GM06990 (cell line): ENCODE measurements around the gene TBXAS1.

ENCODE experiments used
- DNase-seq: peaks from one replicate; pipeline ENCODE4 v3.0.0-alpha.2; 2011; ENCODE audit not compliant: insufficient read length; ENCODE audit errors: extremely low read depth
- H3K27me3 ChIP-seq: replicated peaks from 2 replicates; pipeline ENCODE4 v1.6.0; 2011; ENCODE audit warnings: low read length; ENCODE audit not compliant: control insufficient read depth, insufficient read depth
- H3K36me3 ChIP-seq: 2 replicates; pipeline ENCODE4 v1.5.1; 2011; ENCODE audit warnings: low read length; ENCODE audit not compliant: control insufficient read depth, insufficient read depth
- H3K4me3 ChIP-seq: replicated peaks from 2 replicates; pipeline ENCODE4 v1.5.1; 2011; ENCODE audit warnings: low read depth, mild to moderate bottlenecking, control low read depth, low read length
- CTCF ChIP-seq: IDR thresholded peaks from 2 replicates; pipeline ENCODE4 v1.5.1; 2011; ENCODE audit warnings: low read length, control low read depth, mild to moderate bottlenecking, inconsistent platforms; ENCODE audit not compliant: insufficient read depth, poor library complexity, severe bottlenecking

Gene TBXAS1

GRCh38 chr7:139990571-139991268 lies 161.7 kb downstream of the TBXAS1 start:
- H3K4me3 ChIP-seq, result no peak overlapping the region
- no peak for DNase-seq
- TF ChIP-seq CTCF, result no peak
- no peaks in the 10 kb centered on the region; the same call in 1 of the 2 replicates for H3K36me3 ChIP-seq
- H3K27me3 ChIP-seq, result no peaks in the 10 kb centered on the region

GRCh38 chr7:139991269-139991666 lies 162.2 kb downstream of the TBXAS1 start:
- DNase-seq, result no peak
- Histone ChIP-seq H3K36me3 (no peaks in the 10 kb centered on the region; the same call in 1 of the 2 replicates), H3K4me3 (no peak overlapping the region), H3K27me3 (no peaks in the 10 kb centered on the region)
- no peak for TF ChIP-seq CTCF

DNA sequence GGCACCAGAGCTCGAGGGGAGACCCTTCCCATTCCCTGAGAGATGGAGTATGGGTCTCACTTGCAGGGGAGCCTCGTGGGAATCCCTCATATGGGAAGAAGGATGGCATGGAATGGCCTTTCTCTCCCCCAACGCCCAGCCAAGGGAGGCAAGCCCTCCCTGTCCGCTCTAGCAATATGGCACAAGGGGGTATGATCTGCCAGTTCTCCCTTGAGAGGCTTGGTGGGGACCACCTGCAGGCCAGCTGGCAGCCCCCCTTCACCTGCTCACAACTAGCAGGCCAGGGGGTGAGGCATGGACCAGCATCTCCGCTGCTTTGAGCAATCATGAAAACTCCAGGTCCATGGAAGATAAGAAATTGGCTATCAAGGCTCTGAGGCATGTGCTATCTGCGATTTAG lies 162.8 kb downstream of the TBXAS1 start:
- Histone ChIP-seq H3K36me3 (no peaks in the 10 kb centered on the region; the same call in 1 of the 2 replicates), H3K4me3 (no peak overlapping the region), H3K27me3 (no peaks in the 10 kb centered on the region)
- DNase-seq, result no peak
- no peak for TF ChIP-seq CTCF

DNA sequence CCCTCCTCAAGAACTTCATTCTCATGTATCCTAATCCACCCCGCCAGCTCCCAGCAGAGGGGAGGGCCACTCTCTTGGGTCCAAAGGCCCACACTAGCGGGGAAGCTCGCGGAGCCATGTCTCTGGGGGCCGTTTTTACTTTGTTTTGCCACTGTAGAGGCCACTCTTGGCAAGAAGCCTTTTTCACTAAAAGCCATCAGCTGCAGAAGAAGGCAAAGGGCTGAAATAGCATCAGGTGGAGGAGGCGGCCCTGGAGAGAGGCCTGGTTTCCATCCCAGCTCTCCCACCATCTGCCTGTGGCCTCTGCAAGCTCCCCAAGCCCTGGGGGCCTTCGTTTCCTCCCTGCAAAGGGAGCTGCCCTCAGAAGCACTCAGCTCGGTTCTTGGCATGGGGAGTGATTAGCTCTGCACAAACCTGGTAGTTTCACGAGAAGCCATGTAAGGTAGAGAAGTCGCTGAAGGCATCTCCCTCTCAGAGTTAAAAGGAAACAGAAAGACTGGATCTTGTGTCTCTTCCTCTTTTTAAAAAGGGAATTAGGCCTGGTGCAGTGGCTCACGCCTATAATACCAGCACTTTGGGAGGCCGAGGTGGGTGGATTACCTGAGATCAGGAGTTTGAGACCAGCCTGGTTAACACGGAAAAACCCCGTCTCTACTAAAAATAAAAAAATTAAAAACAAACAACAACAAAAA lies 163.4 kb downstream of the TBXAS1 start:
- TF ChIP-seq CTCF, result no peak
- Histone ChIP-seq H3K27me3 (no peaks in the 10 kb centered on the region), H3K4me3 (no peak overlapping the region), H3K36me3 (no peaks in the 10 kb centered on the region; the same call in 1 of the 2 replicates)
- no peak for DNase-seq

GRCh38 chr7:139993169-139993568 lies 164.1 kb downstream of the TBXAS1 start:
- no peaks in the 10 kb centered on the region; the same call in 1 of the 2 replicates for H3K36me3 ChIP-seq
- TF ChIP-seq CTCF, result no peak
- no peak for DNase-seq
- no peaks in the 10 kb centered on the region for H3K27me3 ChIP-seq
- no peak overlapping the region for H3K4me3 ChIP-seq

DNA sequence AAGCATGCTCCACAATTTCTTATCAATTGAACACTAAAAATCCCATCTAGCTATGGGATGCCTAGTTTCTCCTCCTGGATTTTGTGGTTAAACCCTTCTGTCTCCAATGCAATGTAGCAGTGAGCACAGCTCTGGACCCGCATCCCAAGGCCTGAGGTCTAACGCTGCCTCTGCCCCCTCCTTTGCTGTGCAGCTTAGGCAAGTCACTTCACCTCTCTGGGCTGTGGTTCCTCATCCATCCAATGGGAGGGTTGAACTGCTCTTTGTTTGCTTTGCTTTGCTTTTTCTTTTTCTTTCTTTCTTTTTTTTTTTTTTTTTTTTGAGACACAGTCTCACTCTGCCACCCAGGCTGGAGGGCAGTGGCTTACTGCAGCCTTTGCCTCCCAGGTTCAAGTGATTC lies 164.5 kb downstream of the TBXAS1 start:
- H3K36me3 ChIP-seq, result no peaks in the 10 kb centered on the region
- H3K27me3 ChIP-seq, result no peaks in the 10 kb centered on the region
- no peak for TF ChIP-seq CTCF
- no peak overlapping the region for H3K4me3 ChIP-seq
- no peak for DNase-seq
